AG04450 (cell line): ENCODE data around the gene ITGB2. TPM values are rescaled to one million over a fixed set of nuclear protein-coding genes. Genes with fewer than 3 reads are reported as not detected.

Source experiments
- CTCF ChIA-PET: fragments of 300-600, 350-600 bp; formaldehyde crosslinking; extraction: SDS; loops from one replicate; lab custom pipeline; 2022; ENCODE audit warnings: antibody characterized with exemption, inconsistent platforms; lab: Charles Lee
- POLR2A ChIA-PET: fragments of 350-600 bp; formaldehyde crosslinking; extraction: SDS; loops from one replicate; lab custom pipeline; 2021; ENCODE audit warnings: antibody characterized with exemption, inconsistent platforms; lab: Yijun Ruan, JAX
- DNase-seq: peaks from one replicate; pipeline ENCODE4 v3.0.0-alpha.2; 2011; ENCODE audit warnings: low read depth, low spot score
- H3K27ac ChIP-seq: one replicate; pipeline ENCODE4 v1.5.1; 2012; ENCODE audit warnings: low read depth, low read length, control low read depth
- H3K27me3 ChIP-seq: one replicate; pipeline ENCODE4 v1.6.0; 2012; ENCODE audit warnings: low read length; ENCODE audit not compliant: control insufficient read depth, insufficient read depth
- H3K4me3 ChIP-seq: 2 replicates; pipeline ENCODE4 v1.5.1; 2011; ENCODE audit warnings: mild to moderate bottlenecking, low read depth, low read length, control low read depth
- H3K9me3 ChIP-seq: 2 replicates; pipeline ENCODE4 v1.5.1; 2012; ENCODE audit warnings: low read length; ENCODE audit not compliant: control insufficient read depth, insufficient read depth
- CTCF ChIP-seq: IDR thresholded peaks from 2 replicates; pipeline ENCODE4 v1.5.1; 2011; ENCODE audit warnings: low read depth, low read length, control low read depth, inconsistent platforms
- polyA plus RNA-seq: library from polyadenylated mRNA; depleted of rRNA; stranded (reverse); fragments of >200 nt; gene quantifications from 2 replicates; pipeline ENCODE4 v1.2.3, GENCODE V29; 2011

Gene ITGB2
- polyA plus RNA-seq, 1 experiment: 0.04 TPM

DNA sequence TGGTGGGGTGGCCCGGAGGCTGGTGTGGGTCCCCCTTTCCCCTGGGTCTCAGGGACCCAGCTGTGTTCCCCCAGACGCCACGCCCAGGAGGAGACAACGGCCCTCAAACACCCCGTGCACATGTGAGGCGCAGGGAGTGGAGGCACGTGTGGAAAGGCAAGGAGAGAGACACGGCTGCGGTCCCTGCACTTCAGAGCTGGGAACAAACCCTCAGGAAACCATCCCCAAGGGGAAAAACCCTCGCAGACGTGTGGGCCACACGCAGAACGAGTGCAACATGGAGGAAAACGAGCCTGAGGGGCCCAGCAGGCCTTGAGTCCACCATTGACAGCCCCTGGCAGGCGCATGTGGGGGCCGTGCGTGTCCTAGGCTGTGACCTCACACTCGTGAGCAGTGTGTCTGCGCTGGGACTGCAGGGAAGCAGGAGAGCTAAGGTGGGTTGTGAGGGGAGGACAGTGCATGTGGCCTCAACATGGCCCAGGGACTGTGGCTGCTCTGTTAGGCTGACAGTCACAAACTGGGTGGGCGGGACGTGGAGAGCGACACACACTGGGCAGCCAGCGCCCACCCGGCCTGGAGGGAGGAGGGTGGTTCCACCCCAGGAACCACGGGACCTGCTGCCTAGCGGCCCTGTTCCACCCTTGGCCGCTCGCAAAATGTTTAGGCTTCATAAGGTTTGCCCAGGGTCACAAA is 20.0 kb downstream of the ITGB2 start:
- Histone ChIP-seq H3K4me3 (no peak overlapping the region), H3K27me3 (peaks cover 38% of the 10 kb centered on the region), H3K27ac (no peak overlapping the region), H3K9me3 (peaks cover 18% of the 10 kb centered on the region; the same call in 1 of the 2 replicates)
- POLR2A ChIA-PET: no interaction called here
- TF ChIP-seq CTCF: no peak
- CTCF ChIA-PET: no interaction called here
- no peak for DNase-seq

- Histone ChIP-seq H3K9me3 (peaks cover 17% of the 10 kb centered on the region; the same call in 1 of the 2 replicates), H3K27me3 (peaks cover 34% of the 10 kb centered on the region), H3K4me3 (no peak overlapping the region), H3K27ac (no peak overlapping the region)
- TF ChIP-seq CTCF: no peak
- no peak for DNase-seq
- CTCF ChIA-PET: no interaction called here
- POLR2A ChIA-PET: no interaction called here
Observed at GRCh38 chr21:44899768-44900558, 20.7 kb downstream of the ITGB2 start.

GRCh38 chr21:44898851-44899767 is 21.6 kb downstream of the ITGB2 start:
- TF ChIP-seq CTCF: no peak
- Histone ChIP-seq H3K27ac (no peak overlapping the region), H3K4me3 (no peak overlapping the region), H3K27me3 (peaks cover 41% of the 10 kb centered on the region), H3K9me3 (peaks cover 14% of the 10 kb centered on the region; the same call in 1 of the 2 replicates)
- POLR2A ChIA-PET: no interaction called here
- no peak for DNase-seq
- CTCF ChIA-PET: no interaction called here

GRCh38 chr21:44898011-44898488 is 22.6 kb downstream of the ITGB2 start:
- Histone ChIP-seq H3K27ac (no peak overlapping the region), H3K27me3 (peaks cover 49% of the 10 kb centered on the region), H3K9me3 (peaks cover 12% of the 10 kb centered on the region; the same call in 1 of the 2 replicates), H3K4me3 (no peak overlapping the region)
- CTCF ChIA-PET: no interaction called here
- POLR2A ChIA-PET: no interaction called here
- DNase-seq: no peak
- no peak for TF ChIP-seq CTCF
